ENCODE results near the gene FCN1. TPM values are rescaled to one million over a fixed set of nuclear protein-coding genes. Genes with fewer than 3 reads are reported as not detected.

FCN1 gene
- total and polyA plus RNA-seq, 2 of the 8 experiments (the other 6 are each of a cell fraction or from before 2014, with no cell fraction given) = not detected

DNA sequence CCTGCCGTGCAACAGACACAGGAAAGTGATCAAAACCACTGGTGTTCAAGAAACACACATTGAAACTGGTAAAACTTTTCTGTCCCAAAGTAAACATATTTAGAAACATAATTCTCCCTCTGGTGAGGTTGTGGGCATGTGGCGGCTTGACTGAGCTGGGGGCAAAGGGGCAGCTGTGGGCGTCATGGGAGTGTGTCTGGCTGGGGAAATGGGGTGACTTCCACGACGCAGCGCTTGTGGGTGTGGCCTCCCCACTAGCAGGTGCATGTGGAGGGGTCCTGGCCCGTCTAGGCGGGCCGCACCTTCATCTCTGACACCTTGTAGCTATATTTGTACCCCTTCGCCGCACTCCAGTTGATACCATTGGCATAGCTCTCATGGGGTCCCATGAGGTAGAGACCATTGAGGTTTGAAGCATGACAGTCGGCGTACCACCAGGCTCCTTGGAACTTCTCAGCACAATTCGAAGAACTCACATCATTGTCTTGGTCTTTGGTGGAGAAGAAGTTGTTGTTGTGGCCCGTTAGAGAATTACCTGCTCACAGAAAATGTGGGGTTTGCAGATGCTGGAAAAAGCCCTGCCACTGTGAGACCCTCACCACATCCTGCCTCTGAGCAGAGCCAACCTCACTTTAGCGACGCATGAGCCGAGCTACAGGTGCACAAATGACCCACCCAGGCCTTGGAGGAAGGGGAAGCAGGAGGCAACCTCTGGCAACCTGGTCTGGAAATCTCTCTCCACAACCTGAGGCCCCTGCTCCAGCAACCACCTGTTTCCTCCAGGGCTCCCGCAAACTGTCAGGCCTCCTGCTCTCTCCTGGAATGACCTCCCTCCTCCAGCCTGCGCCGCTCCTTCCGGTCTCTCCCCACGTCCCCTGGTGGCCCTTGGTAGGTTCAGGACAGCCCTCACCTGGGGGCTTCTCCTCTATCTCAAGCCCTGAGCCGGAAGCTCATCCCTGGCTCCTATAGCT, 7.9 kb downstream of the FCN1 start:
- no peak overlapping the region for H3K27ac ChIP-seq (ENCODE audit: low read depth, low read length)
- no peak overlapping the region for H2BK20ac ChIP-seq (ENCODE audit: low read length)
- H4K20me1 ChIP-seq (replicated peaks in 1 of 2; ENCODE audit: control insufficient read depth in 1 of 2, insufficient read depth in 2 of 2, low read length in 2 of 2) = no peaks in the 10 kb centered on the region
- no peaks in the 10 kb centered on the region for H3K79me2 ChIP-seq (ENCODE audit: control insufficient read depth in 1 of 2, insufficient read depth in 2 of 2, low read length in 2 of 2)
- H2BK12ac ChIP-seq (ENCODE audit: low read depth, low read length) = no peak overlapping the region
- H3K4me2 ChIP-seq (ENCODE audit: insufficient read depth in 1 of 2, low read depth in 2 of 2, low read length in 2 of 2) = no peak overlapping the region
- H3K4ac ChIP-seq (replicated peaks; ENCODE audit: insufficient read length, low read depth, low read length) = no peak overlapping the region
- FAIRE-seq (no peak), DNase-seq (ENCODE audit: low read depth in 1 of 2, low spot score in 2 of 2) (no peak)
- no peak overlapping the region for H4K5ac ChIP-seq (ENCODE audit: insufficient read length, low read depth, low read length)
- no peaks in the 10 kb centered on the region for H3K36me3 ChIP-seq (ENCODE audit: control insufficient read depth in 2 of 4, insufficient read depth in 4 of 4, low read length in 3 of 4)
- H3K27me3 ChIP-seq (replicated peaks in 1 of 4; ENCODE audit: control insufficient read depth in 3 of 4, extremely low read depth in 1 of 4, insufficient read depth in 3 of 4, low read length in 3 of 4) = no peaks in the 10 kb centered on the region
- H3K14ac ChIP-seq (ENCODE audit: insufficient read length) = no peak overlapping the region
- no peak overlapping the region for H2BK5ac ChIP-seq (ENCODE audit: low read depth, low read length)
- no peak for TF ChIP-seq EP300 (IDR thresholded peaks at IDR 0.05; ENCODE audit: borderline replicate concordance in 1 of 2, low read depth in 2 of 2, low read length in 2 of 2)
- no peak for TF ChIP-seq RNF2 (IDR thresholded peaks at IDR 0.05; ENCODE audit: borderline replicate concordance, low read depth, low read length, missing control alignments, poor library complexity, severe bottlenecking)
- TF ChIP-seq SP1 (IDR thresholded peaks at IDR 0.05; ENCODE audit: low read depth, low read length) = no peak
- TF ChIP-seq CHD2 (IDR thresholded peaks at IDR 0.05; ENCODE audit: low read length) = no peak
- no peak for TF ChIP-seq TAF1 (IDR thresholded peaks at IDR 0.05; ENCODE audit: low read depth, low read length)
- no peak for TF ChIP-seq POU5F1 (IDR thresholded peaks at IDR 0.05; ENCODE audit: low read depth, low read length)
- TF ChIP-seq TEAD4 (IDR thresholded peaks at IDR 0.05; ENCODE audit: low read depth, low read length) = no peak
- no peak overlapping the region for H2AFZ ChIP-seq (ENCODE audit: low read length)
- H3K18ac ChIP-seq (ENCODE audit: extremely low read depth, low read length) = no peak overlapping the region
- no peaks in the 10 kb centered on the region for H3K79me1 ChIP-seq (ENCODE audit: low read depth, low read length)
- H3K56ac ChIP-seq (replicated peaks; ENCODE audit: insufficient read length, low read depth, low read length) = no peak overlapping the region
- no peak overlapping the region for H2BK120ac ChIP-seq (replicated peaks; ENCODE audit: low read depth, low read length)
- H3K9ac ChIP-seq (replicated peaks in 1 of 4; ENCODE audit: extremely low read depth in 1 of 4, low read depth in 3 of 4, low read length in 3 of 4) = no peak overlapping the region
- H3K4me1 ChIP-seq (replicated peaks in 1 of 4; ENCODE audit: control insufficient read depth in 3 of 4, insufficient read depth in 4 of 4, low read length in 3 of 4) = no peaks in the 10 kb centered on the region; a peak in 1 of 7 replicates
- H3K9me3 ChIP-seq (ENCODE audit: insufficient read depth in 2 of 2, low read depth in 1 of 2, low read length in 1 of 2) = no peaks in the 10 kb centered on the region
- no peaks in the 10 kb centered on the region for H3K23me2 ChIP-seq (ENCODE audit: low read depth, low read length)
- H2AK5ac ChIP-seq (ENCODE audit: low read depth, low read length) = no peak overlapping the region
- H4K91ac ChIP-seq (replicated peaks; ENCODE audit: insufficient read length, low read length) = no peak overlapping the region
- peak overlapping the region; percentile 62 for H4K8ac ChIP-seq (ENCODE audit: extremely low read depth, insufficient read depth, low read length)
- POLR2A ChIA-PET (ENCODE audit: partially characterized antibody) = no interaction called here
- no peak overlapping the region for H2BK15ac ChIP-seq (ENCODE audit: low read length)
- CTCF ChIA-PET (ENCODE audit: partially characterized antibody) = no interaction called here
- no peak overlapping the region for H3K23ac ChIP-seq (ENCODE audit: insufficient read length)
- WGBS, 2 experiments (ENCODE audit: extremely low coverage in 1 of 2, insufficient coverage in 1 of 2, insufficient read length in 1 of 2, insufficient replicate concordance in 2 of 2, low coverage in 1 of 2, low lambda C conversion rate in 2 of 2, missing lambda C conversion rate in 1 of 2) = 93% methylated on average over 24 of the region's 24 CpGs; no CpG with 5 or more reads in 1 of the 2 experiments
- H3K4me3 ChIP-seq (ENCODE audit: extremely low read depth in 1 of 4, insufficient read depth in 2 of 4, low read depth in 3 of 4, low read length in 4 of 4) = no peak overlapping the region

All from H1 (cell line).